GM10248 (cell line): ENCODE data around the gene MRLN.

Experiments used
- CTCF ChIA-PET: fragments of 300-600 bp; sonication (Branson Sonifier 250); formaldehyde crosslinking; extraction: SDS; loops from one replicate; lab custom pipeline; 2021; ENCODE audit warnings: antibody characterized with exemption; lab: Yijun Ruan, JAX
- POLR2A ChIA-PET: fragments of 350-650 bp; sonication (Branson Sonifier 250); formaldehyde crosslinking; extraction: SDS; loops from one replicate; lab custom pipeline; 2020; ENCODE audit warnings: antibody characterized with exemption; lab: Yijun Ruan, JAX
- DNase-seq: peaks from one replicate; pipeline ENCODE4 v3.0.0; 2012; ENCODE audit errors: extremely low spot score
- TF ChIP-seq, protein P1 (sequence below): IDR thresholded peaks from 2 replicates; pipeline ENCODE4 v1.5.1; 2012; ENCODE audit warnings: mild to moderate bottlenecking, low read depth; ENCODE audit errors: extremely low read depth, missing control alignments, control extremely low read depth

MRLN gene

GRCh38 chr10:59709395-59710125 lies 43.7 kb downstream of the MRLN start, which contains the start of gene SLC16A9:
SLC16A9 (minus strand) TSS chr10:59709850; CDS start chr10:59684291, 25,559 bp downstream.
- POLR2A ChIA-PET: interaction anchor here (0.6 kb wide), 1 partner anchor 14 kb away, joined by 10 read pairs; no protein-coding TSS in a partner anchor
- DNase-seq: peak; percentile 84
- CTCF ChIA-PET: interaction anchor here (0.7 to 2.1 kb wide), 8 partner anchors 9 to 196 kb away, joined by 3 to 9 read pairs (median 6); partner anchors contain the start of gene CCDC6
- TF ChIP-seq, protein P1, sequence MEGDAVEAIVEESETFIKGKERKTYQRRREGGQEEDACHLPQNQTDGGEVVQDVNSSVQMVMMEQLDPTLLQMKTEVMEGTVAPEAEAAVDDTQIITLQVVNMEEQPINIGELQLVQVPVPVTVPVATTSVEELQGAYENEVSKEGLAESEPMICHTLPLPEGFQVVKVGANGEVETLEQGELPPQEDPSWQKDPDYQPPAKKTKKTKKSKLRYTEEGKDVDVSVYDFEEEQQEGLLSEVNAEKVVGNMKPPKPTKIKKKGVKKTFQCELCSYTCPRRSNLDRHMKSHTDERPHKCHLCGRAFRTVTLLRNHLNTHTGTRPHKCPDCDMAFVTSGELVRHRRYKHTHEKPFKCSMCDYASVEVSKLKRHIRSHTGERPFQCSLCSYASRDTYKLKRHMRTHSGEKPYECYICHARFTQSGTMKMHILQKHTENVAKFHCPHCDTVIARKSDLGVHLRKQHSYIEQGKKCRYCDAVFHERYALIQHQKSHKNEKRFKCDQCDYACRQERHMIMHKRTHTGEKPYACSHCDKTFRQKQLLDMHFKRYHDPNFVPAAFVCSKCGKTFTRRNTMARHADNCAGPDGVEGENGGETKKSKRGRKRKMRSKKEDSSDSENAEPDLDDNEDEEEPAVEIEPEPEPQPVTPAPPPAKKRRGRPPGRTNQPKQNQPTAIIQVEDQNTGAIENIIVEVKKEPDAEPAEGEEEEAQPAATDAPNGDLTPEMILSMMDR: peak; percentile 23

GRCh38 chr10:59708816-59709394 lies 44.4 kb downstream of the MRLN start:
- CTCF ChIA-PET: interaction anchor here (0.7 to 2.1 kb wide), 9 partner anchors 9 to 197 kb away, joined by 3 to 9 read pairs (median 6); partner anchors contain the start of gene CCDC6
- TF ChIP-seq, protein P1: no peak
- POLR2A ChIA-PET: interaction anchor here (0.6 kb wide), 1 partner anchor 14 kb away, joined by 10 read pairs; no protein-coding TSS in a partner anchor
- peak; percentile 46 for DNase-seq

DNA sequence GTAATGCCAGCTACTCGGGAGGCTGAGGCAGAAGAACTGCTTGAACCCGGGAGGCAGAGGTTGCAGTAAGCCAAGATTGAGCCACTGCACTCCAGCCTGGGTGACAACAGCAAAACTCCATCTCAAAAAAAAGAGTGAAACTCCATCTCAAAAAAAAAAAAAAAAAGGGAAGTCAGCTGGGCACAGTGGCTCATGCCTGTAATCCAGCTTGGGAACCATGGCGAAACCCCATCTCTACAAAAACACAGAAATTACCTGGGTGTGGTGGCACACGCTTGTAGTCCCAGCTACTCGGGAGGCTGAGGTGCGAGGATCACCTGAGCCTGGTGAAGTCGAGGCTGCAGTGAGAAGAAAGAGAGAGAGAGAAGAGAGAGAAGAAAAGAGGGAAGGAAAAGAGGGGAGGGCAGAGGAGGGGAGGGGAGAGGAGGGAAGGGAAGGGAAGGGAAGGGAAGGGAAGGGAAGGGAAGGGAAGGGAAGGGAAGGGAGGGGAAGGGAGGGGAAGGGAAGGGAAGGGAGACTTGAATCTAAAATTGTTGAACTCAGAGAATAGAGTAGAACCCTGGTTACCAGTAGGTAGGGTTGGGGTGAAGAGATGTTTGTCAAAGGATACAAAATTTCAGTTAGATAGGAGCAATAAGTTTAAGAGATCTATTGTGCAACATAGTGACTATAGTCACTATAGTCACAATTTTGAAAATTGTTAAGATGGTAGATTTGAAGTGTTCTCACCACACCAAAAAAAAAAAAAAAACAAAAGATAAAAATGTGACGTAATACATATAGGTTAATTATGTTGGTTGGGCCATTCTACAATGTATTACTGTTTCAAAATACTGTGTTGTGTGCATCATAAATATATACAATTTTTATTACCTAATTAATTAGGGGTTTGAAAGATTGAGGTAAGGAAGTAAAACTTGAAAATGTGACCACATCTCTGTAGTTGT lies 46.1 kb downstream of the MRLN start:
- ChIA-PET CTCF (interaction anchor here (1.0 kb wide), 1 partner anchor 128 kb away, joined by 3 read pairs; no protein-coding TSS in a partner anchor), POLR2A (no interaction called here)
- DNase-seq: no peak
- TF ChIP-seq, protein P1: no peak

DNA sequence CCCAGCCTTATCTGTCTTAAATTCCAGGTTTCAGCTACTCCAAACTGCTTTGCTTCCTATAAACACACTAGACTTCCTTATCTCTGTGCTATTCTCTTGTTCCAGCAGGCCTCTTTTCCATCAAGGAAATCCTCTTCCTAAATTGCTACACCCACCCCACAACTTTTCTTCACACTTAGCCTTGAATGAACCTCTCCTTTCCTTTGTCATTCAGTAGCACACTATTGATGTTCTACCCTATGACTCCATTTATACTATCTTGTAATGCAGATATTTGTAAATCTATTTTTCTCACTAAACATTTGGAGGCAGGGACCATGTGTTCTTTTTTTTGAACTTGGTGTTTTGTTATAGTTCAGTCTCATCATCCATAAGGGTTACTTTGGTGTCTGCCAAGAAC lies 47.3 kb downstream of the MRLN start:
- no peak for DNase-seq
- POLR2A ChIA-PET: no interaction called here
- CTCF ChIA-PET: interaction anchor here (1.3 kb wide), 1 partner anchor 36 kb away, joined by 4 read pairs; no protein-coding TSS in a partner anchor
- TF ChIP-seq, protein P1: no peak

DNA sequence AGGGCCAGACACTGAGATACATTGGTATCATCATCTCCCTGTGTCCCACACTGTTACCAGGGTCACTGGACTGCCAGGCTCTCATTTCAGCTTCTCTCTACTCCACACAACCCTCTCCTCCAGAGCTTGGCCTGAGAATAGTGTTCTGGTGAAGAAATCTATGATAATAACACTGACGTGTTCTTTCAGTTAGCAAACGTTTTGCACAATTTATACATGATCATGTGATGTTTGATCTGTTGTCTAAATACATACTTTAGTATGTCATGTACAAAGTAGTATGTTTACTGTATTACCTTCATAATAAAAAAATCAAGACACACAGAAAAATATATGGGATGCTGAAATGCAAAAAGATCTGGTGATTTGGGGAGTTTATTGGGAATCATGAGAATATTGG lies 48.6 kb downstream of the MRLN start:
- TF ChIP-seq, protein P1: no peak
- ChIA-PET CTCF (no interaction called here), POLR2A (no interaction called here)
- DNase-seq: no peak
